Activated CD8-positive, alpha-beta memory T cell treated with anti-CD3 and anti-CD28 coated beads for 36 hours (primary cell): ENCODE measurements around the gene DCDC2B. TPM values are rescaled to one million over a fixed set of nuclear protein-coding genes. Genes with fewer than 3 reads are reported as not detected.
"Not testable (repeated sequence)": the region's sequence is repeated elsewhere in the genome, so short reads cannot be mapped to it uniquely, and the experiment has no call there.

Experiments used
- CTCF ChIA-PET: fragments of 350-600 bp; sonication (Branson Sonifier 250); formaldehyde crosslinking; loops from one replicate; lab custom pipeline; 2021; ENCODE audit warnings: antibody characterized with exemption; lab: Charles Lee
- POLR2A ChIA-PET: fragments of 350-600 bp; sonication (Branson Sonifier 250); formaldehyde crosslinking; loops from one replicate; lab custom pipeline; 2021; ENCODE audit warnings: antibody characterized with exemption; lab: Charles Lee
- total RNA-seq, 2 experiments: library from RNA; stranded (reverse); gene quantifications; one replicate each; pipeline ENCODE4 v1.2.3, GENCODE V29; 2021

DCDC2B gene
- under 1 TPM in 1 of 2 experiments, not detected in 1; 0.21 TPM for total RNA-seq

DNA sequence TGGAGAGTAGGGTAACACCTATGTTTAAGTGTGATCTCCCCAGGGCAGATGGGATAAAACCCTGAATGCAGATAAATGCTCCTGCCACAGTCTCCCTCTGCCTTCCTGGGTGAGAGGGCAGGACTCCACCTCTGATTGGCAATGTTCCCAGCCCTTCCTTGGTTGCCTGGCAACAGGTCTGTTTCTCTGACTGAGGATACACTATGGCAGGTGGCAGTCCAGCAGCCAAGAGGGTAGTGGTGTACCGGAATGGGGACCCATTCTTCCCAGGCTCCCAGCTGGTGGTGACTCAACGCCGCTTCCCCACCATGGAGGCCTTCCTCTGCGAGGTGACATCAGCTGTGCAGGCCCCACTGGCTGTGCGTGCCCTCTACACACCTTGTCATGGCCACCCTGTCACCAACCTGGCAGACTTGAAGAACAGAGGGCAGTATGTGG is at the start of gene DCDC2B:
TSS of gene DCDC2B (plus strand) at position 199 of the 438 bp plus-strand sequence. CDS start at position 204, 5 bp downstream.
- POLR2A ChIA-PET: no interaction called here
- CTCF ChIA-PET: interaction anchor here (0.5 kb wide), 1 partner anchor 389 kb away, joined by 3 read pairs; no protein-coding TSS in a partner anchor

DNA sequence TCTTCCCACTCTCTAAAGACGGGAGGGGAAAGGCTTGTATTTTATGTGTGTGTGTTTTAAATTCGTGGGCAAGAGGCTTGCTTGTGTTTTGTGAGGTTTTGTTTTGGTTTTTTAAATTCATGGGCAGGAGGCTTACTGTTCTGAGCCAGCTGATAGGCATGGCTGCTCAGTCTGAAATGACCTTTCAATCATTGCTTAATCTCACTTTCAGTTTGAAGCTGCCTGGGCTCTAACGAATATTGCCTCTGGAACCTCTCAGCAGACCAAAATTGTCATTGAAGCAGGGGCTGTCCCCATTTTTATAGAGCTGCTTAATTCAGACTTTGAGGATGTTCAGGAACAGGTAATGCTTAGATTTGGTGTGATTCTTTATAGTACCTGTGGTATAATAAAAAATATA is 49.7 kb upstream of the DCDC2B start:
- CTCF ChIA-PET: no interaction called here
- POLR2A ChIA-PET: no interaction called here

DNA sequence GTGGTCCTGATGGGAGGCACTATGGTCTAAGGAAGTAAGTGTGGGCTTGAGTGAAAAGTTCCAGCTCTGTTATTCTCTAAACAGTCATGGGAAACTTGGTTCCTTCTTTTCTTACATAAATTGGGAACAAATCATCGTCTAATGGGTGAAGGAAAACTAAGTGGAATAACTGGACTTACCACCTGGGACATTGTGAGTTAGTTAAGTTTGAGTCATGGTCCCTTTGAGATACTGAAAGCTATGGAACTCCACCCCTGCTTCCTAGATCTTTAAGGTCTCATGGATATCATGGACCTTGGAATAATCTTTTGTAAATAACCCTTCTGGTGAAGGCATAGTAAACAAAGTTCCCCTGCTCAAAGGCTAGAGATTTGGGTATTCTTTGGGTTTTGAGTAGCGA is 45.5 kb upstream of the DCDC2B start:
- CTCF ChIA-PET: no interaction called here
- POLR2A ChIA-PET: no interaction called here

DNA sequence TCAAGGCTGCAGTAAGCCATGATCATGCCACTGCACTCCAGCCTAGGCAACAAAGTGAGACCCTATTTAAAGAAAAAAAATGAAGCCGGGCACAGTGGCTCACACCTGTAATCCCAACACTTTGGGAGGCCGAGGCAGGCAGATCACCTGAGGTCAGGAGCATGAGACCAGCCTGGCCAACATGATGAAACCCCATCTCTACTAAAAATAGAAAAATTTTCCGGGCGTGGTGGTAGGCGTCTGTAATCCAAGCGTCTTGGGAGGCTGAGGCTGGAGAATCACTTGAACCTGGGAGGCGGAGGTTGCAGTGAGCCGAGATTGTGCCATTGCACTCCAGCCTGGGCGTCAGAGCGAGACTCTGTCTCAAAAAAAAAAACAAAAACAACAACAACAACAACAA is 43.3 kb upstream of the DCDC2B start:
- CTCF ChIA-PET, POLR2A ChIA-PET: not testable (repeated sequence)

DNA sequence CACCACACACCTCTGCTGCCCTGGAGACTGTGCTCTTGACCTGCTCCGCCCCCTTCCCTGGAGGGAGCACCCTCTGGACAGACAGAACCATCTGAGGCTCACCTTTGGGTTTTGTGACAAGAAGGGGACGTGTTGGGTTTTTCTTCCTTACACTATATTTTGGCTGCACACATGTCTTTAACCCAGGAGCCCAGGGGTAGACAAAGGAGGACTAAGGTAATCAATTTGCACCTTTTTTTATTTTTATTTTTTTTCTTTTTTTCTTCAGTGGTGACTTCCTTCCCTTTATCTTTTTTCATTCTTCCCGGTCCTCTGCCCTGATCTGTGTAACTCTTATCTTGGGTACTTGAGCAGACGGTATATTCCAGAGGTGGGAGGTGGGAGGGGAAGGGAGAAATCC is 37.9 kb upstream of the DCDC2B start:
- ChIA-PET CTCF (no interaction called here), POLR2A (no interaction called here)

DNA sequence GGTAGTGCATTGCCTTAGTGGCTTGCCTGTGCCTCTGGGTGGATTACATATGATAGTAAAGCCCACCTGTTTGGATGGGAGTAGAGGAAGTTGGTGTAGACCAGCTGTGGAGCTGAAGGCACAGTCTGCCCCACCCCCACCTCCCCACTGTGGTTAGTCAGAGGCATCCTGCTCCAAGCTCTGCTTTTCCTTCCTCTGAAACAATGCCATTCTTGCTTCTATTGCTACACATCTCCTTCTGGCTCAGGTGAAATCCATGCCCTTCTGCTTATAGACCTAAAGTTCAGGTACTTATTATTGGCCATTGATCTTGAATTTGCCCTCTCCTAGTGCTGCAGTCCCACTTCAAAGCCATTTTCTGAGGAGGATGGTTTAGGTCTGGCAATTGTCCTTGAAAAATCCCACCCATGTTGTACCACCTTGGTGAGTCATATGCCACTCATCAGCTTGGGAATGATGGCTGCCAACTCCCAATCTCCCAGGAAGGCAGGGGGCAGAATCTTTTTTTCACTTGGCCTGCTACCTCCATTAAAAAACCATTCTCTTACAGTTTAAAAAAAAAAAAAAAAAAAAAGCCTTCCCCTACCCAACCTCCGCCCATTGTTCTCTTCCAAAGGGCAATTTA is 36.2 kb upstream of the DCDC2B start:
- CTCF ChIA-PET: interaction anchor here (0.7 kb wide), 1 partner anchor 86 kb away, joined by 3 read pairs; no protein-coding TSS in a partner anchor
- POLR2A ChIA-PET: no interaction called here

DNA sequence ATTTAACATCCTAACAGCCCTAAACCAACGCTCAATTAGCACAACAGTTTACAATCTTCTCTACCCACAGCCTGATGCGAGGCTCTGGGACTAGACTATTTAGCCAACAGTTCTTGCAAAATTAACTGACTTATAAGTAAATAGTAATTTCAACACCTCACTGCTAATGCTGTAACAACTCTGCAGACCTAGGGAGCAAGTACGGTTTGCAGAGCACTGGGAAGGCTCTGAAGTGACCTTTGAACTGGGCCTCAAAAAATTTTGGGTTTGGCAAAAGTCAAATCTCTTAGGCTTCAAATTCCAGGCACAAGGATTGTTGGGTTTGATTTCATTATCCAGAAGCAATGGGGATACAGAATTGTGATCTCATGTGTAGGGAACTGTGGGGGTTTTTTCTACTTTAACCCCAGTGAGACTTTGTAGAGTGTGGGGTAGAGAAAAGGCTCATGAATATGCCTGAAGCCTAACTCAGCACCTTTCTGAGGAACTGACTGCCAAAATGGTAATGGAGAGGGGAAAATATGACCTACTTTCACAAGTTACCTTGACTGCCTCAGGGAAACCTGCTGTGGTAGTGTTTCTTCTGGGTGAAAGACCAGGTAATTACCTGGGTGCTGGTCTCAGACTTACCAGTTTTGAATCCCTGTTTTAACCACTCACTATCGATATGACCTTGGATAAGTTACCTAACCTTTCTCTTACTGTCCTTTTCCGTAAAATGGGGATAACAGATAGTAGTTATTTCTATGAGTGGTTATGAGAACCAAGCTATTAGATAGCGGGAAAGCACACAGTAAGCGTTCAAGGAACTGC is 30.3 kb upstream of the DCDC2B start:
- CTCF ChIA-PET: interaction anchor here (1.0 kb wide), 1 partner anchor 54 kb away, joined by 3 read pairs; no protein-coding TSS in a partner anchor
- POLR2A ChIA-PET: interaction anchor here (0.8 to 2.1 kb wide), 5 partner anchors 14 to 106 kb away, joined by 3 to 17 read pairs (median 6); partner anchors contain the start of genes KPNA6 and TMEM39B

DNA sequence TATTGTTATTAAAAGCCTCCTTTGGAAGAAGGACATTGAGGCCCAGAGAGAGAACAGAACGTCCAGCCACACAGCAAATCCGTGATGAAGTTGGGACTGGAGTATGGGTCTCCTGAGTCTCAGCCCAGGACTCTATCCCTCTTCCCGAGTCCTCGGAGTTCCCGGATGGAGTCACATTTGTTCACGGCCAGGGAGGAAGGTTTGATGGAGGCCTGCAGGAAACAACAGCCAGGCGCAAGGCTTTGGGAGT is 29.8 kb upstream of the DCDC2B start:
- CTCF ChIA-PET: no interaction called here
- POLR2A ChIA-PET: interaction anchor here (0.8 to 2.1 kb wide), 7 partner anchors 14 to 106 kb away, joined by 3 to 17 read pairs (median 6); partner anchors contain the start of genes CCDC28B, KPNA6 and TMEM39B

DNA sequence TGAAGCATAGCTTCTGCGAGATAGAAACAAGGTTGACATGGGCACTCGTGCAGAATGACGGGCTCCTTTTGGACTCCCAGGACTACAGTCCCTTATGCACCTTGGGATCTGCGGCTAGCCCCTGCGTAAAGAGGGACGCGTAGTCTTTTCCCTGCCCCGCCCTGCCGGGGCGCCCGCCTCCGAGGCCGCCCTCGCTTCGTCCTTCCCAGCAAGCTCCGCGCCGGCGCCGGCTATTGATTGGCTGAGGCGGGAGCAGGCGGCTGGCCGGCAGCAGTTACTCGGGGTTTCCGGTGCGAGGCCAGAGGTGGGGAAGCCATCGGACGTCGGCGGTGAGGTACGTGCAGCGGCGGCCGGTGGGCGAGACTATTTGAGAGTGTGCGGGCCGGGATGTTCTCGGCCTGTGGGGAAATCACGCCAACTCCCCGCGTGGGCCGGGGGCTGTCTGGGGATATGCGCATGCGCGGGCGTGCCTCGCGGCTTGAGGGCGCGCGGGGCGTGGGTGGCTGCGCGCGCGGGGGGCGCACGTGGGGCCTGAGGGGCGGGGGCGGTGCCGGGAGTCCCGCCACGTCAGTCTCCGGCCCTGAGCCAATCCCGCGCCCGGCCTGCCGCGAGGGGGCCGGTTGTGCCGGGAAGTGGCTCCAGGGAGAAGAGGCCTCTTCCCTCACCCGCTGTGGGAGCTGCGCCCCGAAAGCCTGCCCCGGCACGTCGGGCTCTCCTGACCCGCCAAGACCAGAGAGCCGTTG is 29.3 kb upstream of the DCDC2B start, which contains the start of gene TXLNA:
TSS of gene TXLNA (plus strand) at position 233 of the 743 bp plus-strand sequence. CDS start 671 bp downstream, outside the sequence.
- POLR2A ChIA-PET: interaction anchor here (0.8 to 2.1 kb wide), 11 partner anchors 13 to 215 kb away, joined by 3 to 17 read pairs (median 4); partner anchors contain the start of genes BSDC1, CCDC28B, KPNA6 and TMEM39B
- CTCF ChIA-PET: interaction anchor here (2.3 kb wide), 1 partner anchor 18 kb away, joined by 6 read pairs; no protein-coding TSS in a partner anchor

DNA sequence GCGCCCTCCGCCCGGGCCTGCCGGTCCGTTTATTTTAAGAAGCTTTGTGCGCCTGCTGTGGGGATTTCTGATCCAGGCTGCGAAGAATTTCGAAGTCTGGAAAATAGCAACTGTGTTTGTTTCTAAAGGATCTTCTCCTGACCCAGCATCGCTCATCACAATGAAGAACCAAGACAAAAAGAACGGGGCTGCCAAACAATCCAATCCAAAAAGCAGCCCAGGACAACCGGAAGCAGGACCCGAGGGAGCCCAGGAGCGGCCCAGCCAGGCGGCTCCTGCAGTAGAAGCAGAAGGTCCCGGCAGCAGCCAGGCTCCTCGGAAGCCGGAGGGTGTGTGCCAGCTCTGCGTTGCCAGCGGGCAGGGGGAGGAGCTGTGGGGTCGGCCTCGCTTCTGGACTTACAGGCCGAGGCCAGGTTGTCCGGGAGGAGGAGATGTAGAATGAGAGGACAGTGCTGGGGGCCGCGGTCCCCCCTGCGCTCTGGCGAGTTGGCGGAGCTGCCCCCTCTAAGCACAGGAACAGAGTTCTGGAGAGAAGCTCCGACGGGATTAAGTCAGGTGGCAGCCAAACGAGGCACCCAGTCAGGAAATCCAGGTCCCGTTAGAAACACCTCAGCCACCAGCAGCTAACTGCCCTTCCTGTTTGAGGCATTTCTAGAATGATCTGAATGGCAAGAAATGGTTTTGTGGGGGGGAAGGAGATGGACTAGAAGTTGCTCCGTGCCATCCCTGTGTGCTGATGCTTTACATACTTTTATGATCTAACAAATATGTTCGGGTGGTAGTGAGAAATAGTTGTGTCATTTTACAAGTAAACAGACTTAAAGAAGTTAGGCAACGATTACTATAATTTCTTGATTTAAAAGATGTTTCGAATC is 28.5 kb upstream of the DCDC2B start:
- POLR2A ChIA-PET: interaction anchor here (0.9 to 2.1 kb wide), 11 partner anchors 12 to 214 kb away, joined by 3 to 17 read pairs (median 5); partner anchors contain the start of genes BSDC1, CCDC28B, KPNA6 and TMEM39B
- CTCF ChIA-PET: interaction anchor here (1.0 to 2.3 kb wide), 2 partner anchors 17 to 36 kb away, joined by 3 to 6 read pairs; no protein-coding TSS in a partner anchor

DNA sequence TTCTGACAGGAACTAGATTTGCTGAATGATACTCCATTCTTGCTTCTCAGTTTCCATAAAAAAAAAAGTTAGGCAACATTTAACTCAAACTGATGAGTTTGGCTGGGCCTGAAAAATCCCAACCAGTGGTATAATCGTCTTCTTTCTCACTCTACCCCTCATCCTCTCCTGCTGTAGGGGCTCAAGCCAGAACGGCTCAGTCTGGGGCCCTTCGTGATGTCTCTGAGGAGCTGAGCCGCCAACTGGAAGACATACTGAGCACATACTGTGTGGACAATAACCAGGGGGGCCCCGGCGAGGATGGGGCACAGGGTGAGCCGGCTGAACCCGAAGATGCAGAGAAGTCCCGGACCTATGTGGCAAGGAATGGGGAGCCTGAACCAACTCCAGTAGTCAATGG is 27.8 kb upstream of the DCDC2B start:
- CTCF ChIA-PET: interaction anchor here (1.0 to 2.3 kb wide), 2 partner anchors 16 to 37 kb away, joined by 3 to 6 read pairs; no protein-coding TSS in a partner anchor
- POLR2A ChIA-PET: interaction anchor here (0.5 to 2.1 kb wide), 4 partner anchors 12 to 368 kb away, joined by 6 to 10 read pairs (median 7); partner anchors contain the start of gene CCDC28B

DNA sequence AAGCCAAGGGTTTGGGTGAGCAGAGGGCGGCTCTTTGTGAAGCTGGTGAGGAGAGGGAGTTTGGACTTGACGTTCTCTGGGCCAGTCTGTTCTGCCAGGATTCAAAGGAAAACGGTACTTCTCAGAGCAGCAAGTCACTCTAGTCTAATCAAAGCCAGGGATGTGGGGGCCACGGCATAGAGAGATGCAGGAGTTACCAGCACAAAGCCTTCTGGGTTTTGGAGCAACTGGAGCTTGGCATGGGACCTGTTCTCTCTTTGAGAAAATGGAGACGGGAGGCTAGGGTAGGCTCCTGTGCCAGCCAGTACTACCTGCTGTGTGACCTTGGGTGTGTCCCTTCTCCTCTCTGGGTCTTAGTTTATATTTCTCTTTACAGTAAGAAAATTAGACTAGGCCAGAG is 27.3 kb upstream of the DCDC2B start:
- CTCF ChIA-PET: interaction anchor here (0.8 to 2.3 kb wide), 4 partner anchors 16 to 74 kb away, joined by 3 to 6 read pairs (median 3); partner anchors contain the start of gene KPNA6
- POLR2A ChIA-PET: interaction anchor here (0.5 kb wide), 1 partner anchor 368 kb away, joined by 7 read pairs; no protein-coding TSS in a partner anchor

DNA sequence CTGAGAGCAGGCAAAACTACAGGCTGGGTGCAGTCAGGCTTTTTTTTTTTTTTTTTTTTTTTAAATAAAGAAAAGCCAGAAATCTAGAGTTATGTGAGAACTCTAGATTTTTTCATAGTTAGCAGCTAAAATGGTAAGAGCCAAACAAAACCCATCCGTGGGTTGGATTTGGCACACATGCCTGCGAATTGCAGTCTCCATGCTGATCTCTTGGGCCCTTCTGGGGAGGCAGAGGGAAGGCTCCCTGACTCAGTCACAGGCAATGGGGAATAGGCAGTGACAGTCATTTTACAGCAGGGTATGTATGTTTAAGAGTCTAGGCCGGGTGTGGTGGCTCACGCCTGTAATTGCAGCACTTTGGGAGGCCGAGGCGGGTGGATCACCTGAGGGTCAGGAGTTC is 26.8 kb upstream of the DCDC2B start:
- POLR2A ChIA-PET: no interaction called here
- CTCF ChIA-PET: interaction anchor here (0.8 to 0.9 kb wide), 2 partner anchors 66 to 74 kb away, joined by 3 read pairs; partner anchors contain the start of gene KPNA6

DNA sequence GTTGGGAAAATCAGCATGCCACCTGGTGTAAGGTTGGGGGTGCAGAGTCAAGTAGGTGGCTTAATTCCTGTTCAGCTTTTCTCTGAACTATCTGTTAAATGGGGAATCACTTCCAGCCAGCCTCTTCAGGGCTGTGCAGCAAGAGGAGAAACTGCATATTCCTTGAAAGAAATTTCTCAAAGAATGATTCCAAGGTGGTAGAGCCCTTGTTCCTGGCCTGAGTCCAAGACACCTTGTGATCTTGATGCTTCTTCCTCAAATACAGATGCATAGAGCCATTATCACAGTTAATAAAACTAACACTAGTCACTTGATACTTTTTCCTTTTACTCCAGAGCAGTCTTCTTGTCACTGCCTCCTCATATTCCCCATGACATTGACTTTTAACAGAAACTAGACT is 24.2 kb upstream of the DCDC2B start:
- POLR2A ChIA-PET: interaction anchor here (0.6 kb wide), 1 partner anchor 57 kb away, joined by 4 read pairs; no protein-coding TSS in a partner anchor

DNA sequence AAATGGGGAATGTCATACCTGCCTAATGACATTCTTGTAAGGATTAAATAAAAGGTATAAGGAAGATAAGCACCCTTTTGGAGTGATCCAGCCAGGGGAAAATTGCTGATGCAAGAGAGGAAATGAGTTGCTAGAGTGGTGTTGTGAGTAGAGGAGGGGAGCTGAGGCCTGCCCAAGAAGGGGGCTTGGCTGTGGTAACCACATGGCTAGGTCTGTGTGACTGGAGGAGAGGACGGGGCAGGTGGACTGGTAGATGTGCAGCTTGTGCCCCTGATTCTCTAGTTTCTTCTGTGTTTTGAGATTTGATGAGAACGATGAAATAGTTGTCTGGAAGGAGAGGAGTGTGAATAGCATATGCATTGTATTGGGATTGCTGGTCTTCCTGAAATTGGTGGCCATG is 22.8 kb upstream of the DCDC2B start:
- ChIA-PET POLR2A (no interaction called here), CTCF (interaction anchor here (1.6 to 2.1 kb wide), 2 partner anchors 12 to 30 kb away, joined by 3 to 8 read pairs; no protein-coding TSS in a partner anchor)

More for the DNA sequence above, 24.2 kb upstream of the DCDC2B start:
- CTCF ChIA-PET: interaction anchor here (1.0 to 2.1 kb wide), 2 partner anchors 13 to 49 kb away, joined by 3 to 8 read pairs; no protein-coding TSS in a partner anchor

DNA sequence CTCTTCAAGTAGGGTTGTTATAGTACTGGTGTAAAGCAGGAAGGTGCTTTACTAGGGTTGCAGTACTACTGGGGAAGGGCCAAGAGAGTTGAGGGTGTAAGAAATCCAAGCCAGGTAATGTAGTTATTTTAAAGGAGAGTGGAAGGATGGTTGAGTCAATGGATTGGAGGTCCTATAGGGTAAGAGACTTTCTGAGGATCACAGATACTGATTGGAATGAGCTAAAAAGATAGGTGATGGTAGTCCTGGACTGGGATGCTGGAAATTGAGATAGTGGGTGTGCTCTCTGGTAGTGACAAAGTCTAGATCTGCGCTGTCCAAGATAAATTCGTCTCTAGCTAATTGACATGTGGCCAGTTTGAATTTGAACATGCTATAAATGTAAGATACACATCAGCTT is 22.4 kb upstream of the DCDC2B start:
- ChIA-PET POLR2A (no interaction called here), CTCF (interaction anchor here (0.7 to 1.6 kb wide), 2 partner anchors 9 to 30 kb away, joined by 3 read pairs; no protein-coding TSS in a partner anchor)

DNA sequence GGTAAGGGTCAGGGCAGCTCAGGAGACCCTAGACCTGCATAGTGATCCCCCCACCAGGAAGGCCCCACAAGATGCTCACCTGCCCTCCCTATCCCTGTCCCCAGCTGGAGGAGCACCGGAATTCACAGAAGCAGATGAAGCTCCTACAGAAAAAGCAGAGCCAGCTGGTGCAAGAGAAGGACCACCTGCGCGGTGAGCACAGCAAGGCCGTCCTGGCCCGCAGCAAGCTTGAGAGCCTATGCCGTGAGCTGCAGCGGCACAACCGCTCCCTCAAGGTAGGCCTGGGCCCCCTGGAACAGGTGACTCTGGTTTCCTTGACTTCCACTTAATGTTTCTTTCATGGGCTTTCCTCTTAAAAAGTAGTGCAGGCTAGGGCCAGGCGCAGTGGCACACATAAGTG is 21.0 kb upstream of the DCDC2B start:
- POLR2A ChIA-PET: interaction anchor here (0.7 kb wide), 1 partner anchor 70 kb away, joined by 4 read pairs; no protein-coding TSS in a partner anchor
- CTCF ChIA-PET: no interaction called here
